Stimulated activated CD4-positive, alpha-beta T cell treated with anti-CD3 and anti-CD28 coated beads, Interleukin-1b, Interleukin-23, amount 100 ng/mL, for 1 hour (primary cell): ENCODE results near the gene CEP112.
"Not testable (repeated sequence)": the region's sequence is repeated elsewhere in the genome, so short reads cannot be mapped to it uniquely, and the experiment has no call there.

ENCODE experiments used
- DNase-seq, 2 donors: peaks; one replicate each; pipeline ENCODE4 v3.0.0-alpha.2; 2020; ENCODE audit warnings: low read depth in 2 of 2

CEP112 gene

GRCh38 chr17:65826577-65826976 is 365.4 kb downstream of the CEP112 start:
- not testable (repeated sequence) for DNase-seq

- no peak for DNase-seq
These were observed 367.0 kb downstream of the CEP112 start for GRCh38 chr17:65824901-65825300.

GRCh38 chr17:65823713-65824112 is 368.2 kb downstream of the CEP112 start:
- no peak for DNase-seq

GRCh38 chr17:65820811-65821210 is 371.1 kb downstream of the CEP112 start:
- no peak for DNase-seq

- DNase-seq, result no peak
These were observed 371.6 kb downstream of the CEP112 start for GRCh38 chr17:65820306-65820705.

- DNase-seq, result no peak
These were observed 372.1 kb downstream of the CEP112 start for GRCh38 chr17:65819810-65820209.

GRCh38 chr17:65817951-65818350 is 374.0 kb downstream of the CEP112 start:
- DNase-seq, result no peak

GRCh38 chr17:65814418-65814817 is 377.5 kb downstream of the CEP112 start:
- DNase-seq, result no peak

- DNase-seq, result no peak
These were observed 378.6 kb downstream of the CEP112 start for GRCh38 chr17:65813306-65813705.

GRCh38 chr17:65811043-65811442 is 380.9 kb downstream of the CEP112 start:
- DNase-seq, result no peak

- DNase-seq, result no peak
These were observed 382.6 kb downstream of the CEP112 start for GRCh38 chr17:65809366-65809765.

GRCh38 chr17:65808566-65808965 is 383.4 kb downstream of the CEP112 start:
- DNase-seq, result not testable (repeated sequence)

- DNase-seq, result no peak
These were observed 384.6 kb downstream of the CEP112 start for GRCh38 chr17:65807361-65807760.

- no peak for DNase-seq
These were observed 390.4 kb downstream of the CEP112 start for GRCh38 chr17:65801513-65801912.

- no peak for DNase-seq
These were observed 391.3 kb downstream of the CEP112 start for GRCh38 chr17:65800655-65801054.

- no peak for DNase-seq
These were observed 392.1 kb downstream of the CEP112 start for GRCh38 chr17:65799869-65800268.

- no peak for DNase-seq
These were observed 392.5 kb downstream of the CEP112 start for GRCh38 chr17:65799454-65799853.

- DNase-seq, result no peak
These were observed 394.1 kb downstream of the CEP112 start for GRCh38 chr17:65797809-65798208.

GRCh38 chr17:65797101-65797500 is 394.8 kb downstream of the CEP112 start:
- no peak for DNase-seq

- DNase-seq, result no peak
These were observed 397.4 kb downstream of the CEP112 start for GRCh38 chr17:65794572-65794971.

GRCh38 chr17:65790241-65790640 is 401.7 kb downstream of the CEP112 start:
- no peak for DNase-seq

GRCh38 chr17:65787503-65787902 is 404.4 kb downstream of the CEP112 start:
- DNase-seq, result no peak

GRCh38 chr17:65786479-65786878 is 405.5 kb downstream of the CEP112 start:
- no peak for DNase-seq

- DNase-seq, result no peak
These were observed 406.8 kb downstream of the CEP112 start for GRCh38 chr17:65785109-65785508.
